A204.1 (cell line): ENCODE measurements around the gene FIBCD1.

Source experiments
- FAIRE-seq: peaks from 2 replicates; lab custom pipeline; 2012; peaks lifted over from hg19 to GRCh38; lab: Jason Lieb, UNC

The FIBCD1 gene

DNA sequence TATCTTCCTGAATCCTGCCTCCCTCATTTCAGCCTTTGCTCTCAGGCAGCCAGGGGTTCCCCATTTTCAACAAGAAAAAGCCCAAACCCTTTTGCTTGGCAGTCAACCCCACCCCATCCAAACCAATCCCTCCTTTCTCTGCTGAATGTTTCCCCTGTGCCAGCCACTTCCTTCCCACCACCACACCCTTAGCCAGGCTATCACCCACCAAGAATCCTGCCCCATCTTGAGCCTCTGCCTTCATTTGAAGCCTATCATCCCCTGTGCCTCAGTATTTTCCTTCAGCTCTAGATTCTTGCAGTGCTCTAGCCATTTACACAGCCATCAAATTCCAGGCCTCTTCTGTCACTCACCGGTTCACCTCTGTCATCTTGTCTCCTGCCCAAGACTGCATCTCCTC lies 15.3 kb upstream of the FIBCD1 start:
- no peak for FAIRE-seq

DNA sequence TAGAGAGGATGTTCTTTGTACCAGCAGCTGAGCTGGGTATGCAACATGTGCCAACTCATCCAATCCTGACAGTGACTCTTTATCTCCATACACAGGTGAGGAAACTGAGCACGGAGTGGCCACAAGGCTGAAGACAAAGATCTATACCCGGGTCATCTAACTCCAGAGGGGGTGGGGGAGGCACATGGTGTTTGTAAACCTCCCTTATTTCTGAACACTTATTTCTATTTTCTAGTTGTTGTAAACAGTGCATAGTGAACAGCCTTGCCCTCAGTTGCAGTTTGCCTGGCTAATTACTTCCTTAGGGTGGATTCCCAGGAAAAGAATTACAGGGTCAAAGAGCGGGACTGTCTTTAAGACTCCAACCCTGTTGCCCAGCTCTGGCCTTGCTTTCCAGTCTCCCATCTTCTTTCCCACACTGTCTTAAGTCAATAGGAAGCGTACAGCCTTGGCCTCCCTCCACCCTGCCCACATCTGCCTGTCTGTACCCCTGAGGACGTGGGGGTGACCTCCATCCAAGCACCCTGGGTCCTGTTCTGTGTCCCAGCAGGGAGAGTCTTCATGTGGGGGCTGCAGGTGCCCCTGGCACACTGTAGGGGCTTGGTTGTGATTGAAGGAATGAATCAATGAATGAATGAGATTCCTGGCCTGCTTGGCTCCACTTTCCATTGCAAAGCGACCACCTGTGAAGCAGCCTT lies 13.2 kb upstream of the FIBCD1 start:
- no peak for FAIRE-seq

DNA sequence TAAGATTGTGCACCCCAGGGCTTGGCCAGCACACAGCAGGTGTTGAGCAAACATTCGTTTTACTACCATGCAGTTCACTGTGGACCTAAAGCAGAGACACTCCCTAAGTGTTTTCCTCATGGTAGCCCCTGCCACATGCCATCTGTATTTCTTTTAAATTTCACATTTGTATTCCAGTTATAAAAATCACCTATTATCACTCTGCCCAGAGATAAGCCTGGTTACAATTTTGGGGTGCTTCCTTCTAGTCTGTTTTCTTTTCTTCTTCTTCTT lies 10.9 kb upstream of the FIBCD1 start:
- FAIRE-seq, result no peak

DNA sequence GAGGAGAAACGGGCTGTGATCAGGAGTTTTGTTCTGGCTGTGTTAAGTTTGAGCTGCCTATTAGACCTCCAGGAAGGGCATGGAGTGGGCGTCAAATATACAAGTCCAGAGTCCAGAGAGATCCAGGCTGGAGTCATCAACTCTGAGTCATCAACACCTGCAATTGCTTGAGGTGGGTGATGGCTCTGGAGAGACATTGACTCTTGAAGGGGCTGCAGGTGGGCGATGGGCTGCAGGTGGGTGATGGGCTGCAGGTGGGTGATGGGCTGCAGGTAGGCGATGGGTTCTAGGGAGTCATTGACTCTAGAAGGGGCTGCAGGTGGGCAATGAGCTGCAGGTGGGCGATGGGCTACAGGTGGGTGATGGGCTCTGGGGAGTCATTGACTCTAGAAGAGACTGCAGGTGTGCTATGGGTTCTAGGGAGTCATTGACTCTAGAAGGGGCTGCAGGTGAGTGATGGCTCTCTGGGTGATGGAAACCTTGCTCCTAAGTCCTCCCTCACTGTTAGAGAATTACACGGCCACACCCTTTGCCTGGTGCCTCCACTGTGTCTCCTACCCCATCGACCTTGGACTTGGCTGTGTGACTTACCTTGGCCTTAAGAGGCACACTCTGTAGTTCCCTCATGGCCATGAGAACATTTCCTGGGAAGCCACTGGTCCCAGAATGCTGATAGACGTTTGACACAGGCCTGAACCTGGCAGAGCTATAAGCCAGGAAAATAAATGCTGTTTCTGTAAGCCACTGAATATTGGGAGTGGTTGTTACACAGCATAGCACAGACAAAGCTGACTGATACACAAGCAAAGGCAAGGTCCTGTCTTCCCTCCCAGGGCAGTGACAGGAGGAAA lies 10.4 kb upstream of the FIBCD1 start:
- FAIRE-seq, result no peak

DNA sequence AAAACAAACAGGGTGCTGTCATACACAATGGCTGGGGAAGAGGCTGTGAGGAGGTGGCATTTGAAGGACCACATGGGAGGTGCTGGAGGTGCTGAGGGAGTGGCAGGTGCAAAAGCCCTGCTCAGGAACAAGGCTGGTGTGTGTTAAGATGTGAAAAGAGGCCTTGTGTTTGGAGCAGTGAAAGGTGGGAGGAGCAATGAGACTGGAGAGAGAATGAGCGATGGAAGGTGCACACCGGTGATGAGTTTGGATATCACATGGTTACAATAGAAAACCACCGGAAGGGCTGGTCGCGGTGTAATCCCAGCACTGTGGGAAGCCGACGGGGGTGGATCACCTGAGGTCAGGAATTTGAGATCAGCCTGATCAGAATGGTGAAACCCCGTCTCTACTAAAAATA lies 9.2 kb upstream of the FIBCD1 start:
- no peak for FAIRE-seq

DNA sequence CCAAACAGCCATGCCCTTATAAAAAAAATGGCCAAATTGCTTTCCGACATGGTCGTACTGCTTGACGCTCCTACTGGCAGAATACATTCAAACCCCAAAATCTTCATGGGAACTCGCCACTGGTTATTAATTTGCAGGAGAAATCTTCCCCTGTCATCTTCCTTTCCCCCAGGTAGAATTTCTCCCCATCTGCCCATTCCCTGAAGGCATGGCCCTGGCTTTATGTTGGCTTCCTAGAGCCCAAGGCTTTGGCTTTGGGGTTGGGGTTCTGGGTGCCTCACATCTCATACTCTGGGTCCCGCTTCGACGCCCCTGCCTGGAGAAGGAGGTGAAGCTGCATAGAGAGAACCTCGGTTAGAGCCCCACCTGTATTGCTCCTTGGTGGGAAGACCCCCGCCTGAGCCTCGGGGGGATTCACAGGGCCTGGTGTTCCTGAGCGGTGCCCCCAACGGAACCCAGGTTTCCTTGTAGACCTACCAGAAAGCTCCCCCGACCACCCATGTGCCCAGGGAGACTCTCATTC lies 8.6 kb upstream of the FIBCD1 start:
- no peak for FAIRE-seq

DNA sequence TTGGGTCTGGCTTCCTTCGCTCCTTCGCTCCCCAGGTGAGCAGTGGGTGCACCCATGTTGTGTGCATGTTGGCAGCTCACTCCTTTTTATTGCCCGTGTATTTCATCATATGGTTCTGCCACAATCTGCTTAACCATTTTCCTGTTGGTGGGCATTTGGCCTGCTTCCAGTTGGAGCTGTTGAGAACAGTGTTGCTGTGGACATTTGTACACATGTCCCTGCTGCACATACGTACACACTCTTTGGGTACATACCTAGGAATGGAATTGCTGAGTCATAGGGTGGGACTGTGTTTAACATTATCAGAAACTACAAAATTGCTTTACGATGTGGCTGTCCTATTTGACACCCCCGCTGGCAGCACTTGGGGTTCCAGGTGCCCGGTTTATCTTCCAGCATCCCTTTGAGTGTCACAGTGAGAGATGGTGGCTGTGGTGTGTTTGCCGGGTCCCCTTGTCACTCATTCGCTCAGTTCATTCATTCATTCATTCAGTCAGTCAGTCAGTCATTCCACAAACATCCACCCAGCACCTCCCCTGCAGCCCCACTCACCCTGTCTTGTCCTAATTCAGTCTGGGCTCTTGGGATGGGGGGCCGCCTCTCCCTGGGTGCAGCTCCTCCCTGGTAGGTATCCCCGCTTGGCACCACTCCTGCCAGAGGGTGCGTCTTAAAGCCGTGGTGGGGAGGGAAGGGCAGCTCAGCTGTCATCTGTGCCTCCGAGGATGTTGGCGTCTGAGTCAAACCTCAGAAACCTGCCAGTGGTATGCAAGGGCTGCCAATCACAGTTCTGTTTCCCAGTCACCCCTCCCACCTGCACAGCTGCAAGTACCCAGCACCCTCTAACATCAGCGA lies 7.9 kb upstream of the FIBCD1 start:
- no peak for FAIRE-seq

DNA sequence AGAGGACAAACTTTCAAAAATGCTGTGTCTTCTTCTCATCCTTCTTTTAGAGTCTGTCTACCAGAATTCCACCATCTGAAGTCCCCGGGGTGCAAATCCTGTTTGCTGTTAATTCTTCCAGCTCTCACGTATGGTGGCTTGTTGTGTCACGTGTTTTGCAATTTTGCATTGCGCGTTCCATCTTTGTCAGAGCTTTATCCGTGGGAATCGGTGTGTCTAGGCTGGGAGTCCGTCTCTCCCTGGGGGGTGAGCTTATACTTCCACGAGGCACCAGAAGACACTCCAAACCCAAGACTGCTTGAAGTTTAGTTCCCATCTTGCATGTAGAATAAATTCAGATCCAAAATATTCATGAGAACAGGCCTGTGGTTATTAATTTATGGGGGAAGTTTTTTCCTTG lies 6.1 kb upstream of the FIBCD1 start:
- FAIRE-seq, result no peak

DNA sequence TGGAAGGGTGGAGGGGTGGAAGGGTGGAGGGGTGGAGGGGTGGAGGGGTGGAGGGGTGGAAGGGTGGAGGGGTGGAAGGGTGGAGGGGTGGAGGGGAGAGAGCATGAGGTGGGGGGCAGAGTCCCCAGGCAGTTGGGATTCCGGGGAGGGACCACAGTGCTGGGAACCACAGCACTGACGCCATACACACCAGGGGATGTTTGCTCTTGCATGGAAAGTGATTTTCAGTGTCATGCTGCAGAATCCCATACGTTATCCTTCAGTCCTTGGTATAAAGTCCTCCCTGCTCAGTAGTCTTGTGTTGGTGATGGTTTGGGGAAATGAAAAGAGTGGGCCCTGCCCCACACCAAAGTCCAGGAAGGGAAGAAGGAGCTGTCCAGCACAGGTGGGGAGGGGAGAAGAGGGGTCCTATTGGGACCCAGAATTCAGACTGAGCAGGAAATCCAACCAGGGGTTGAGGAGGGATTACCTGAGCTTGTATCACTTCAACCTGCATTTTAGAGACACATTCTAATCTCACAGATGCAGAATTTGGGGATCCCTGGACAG lies 5.5 kb upstream of the FIBCD1 start:
- no peak for FAIRE-seq

DNA sequence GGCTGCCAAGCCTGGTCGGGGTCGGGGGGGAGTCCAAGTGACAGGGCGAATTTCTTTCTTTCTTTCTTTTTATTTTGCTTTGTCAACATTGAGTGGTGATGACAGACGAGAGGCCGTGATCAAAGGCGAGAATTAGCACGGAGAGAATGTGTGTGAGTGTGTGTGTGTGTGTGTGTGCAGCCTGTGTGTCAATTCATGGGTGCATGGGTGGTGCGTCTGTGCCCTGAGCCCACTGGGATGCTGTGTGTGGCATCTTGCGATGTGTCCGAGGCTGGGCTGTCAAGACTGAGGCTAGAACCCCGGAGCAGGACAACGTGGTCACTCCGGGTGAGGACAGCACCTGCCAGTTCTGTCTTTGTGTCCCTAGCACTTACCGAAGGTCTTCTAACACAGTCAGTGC lies 4.7 kb upstream of the FIBCD1 start:
- no peak for FAIRE-seq

DNA sequence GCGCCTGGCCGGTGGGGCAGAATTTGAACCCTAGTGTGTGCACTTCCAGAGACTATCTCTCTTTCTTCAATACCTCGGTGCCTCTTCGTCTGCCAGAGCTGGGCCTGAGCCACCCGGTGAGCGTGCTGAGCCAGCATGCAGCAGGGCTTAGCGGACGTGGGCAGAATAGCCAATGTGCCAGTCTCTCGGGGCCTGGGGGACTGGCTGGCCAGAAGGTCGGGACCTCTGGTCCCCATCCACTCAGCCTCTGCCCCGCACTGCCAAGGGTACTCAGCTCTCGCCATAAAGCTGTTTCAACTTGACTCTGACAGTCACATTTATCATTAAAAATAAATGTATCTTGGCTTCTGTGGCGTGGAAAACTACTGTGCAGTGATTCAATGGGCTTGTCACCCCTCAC lies 4.2 kb upstream of the FIBCD1 start:
- no peak for FAIRE-seq

DNA sequence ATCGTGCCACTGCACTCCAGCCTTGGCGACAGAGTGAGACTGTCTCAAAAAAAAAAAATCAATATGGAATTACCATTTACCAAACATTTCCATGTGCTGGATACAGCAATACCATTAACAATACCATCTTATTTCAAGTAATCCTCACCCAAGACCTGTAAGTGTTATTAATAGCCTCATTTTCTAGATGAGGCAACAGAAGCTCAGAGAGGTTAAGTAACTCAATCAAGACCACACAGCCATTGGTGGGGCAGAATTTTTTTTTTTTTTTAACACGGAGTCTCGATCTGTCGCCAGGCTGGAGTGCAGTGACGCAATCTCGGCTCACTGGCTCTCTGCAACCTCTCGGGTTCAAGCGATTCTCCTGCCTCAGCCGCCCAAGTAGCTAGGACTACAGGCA lies 3.6 kb upstream of the FIBCD1 start:
- no peak for FAIRE-seq

DNA sequence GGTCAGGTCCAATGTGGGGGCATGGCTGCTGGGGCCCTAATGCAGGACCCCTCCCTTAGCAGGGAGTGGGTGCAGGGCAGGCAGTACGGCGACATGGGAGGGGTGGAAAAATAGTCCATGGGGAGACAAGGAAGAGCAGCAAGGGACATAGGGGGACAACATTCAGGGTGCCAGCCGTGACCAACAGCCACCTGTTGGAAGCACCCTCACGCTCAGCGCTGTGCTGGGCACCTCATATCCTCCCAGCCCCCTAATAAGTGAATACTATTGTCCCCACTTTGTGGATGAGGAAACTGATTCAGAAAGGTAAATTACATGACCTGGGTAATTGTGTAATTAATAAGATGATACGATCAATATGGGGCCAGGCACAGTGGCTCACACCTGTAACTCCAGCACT lies 3.0 kb upstream of the FIBCD1 start:
- no peak for FAIRE-seq

DNA sequence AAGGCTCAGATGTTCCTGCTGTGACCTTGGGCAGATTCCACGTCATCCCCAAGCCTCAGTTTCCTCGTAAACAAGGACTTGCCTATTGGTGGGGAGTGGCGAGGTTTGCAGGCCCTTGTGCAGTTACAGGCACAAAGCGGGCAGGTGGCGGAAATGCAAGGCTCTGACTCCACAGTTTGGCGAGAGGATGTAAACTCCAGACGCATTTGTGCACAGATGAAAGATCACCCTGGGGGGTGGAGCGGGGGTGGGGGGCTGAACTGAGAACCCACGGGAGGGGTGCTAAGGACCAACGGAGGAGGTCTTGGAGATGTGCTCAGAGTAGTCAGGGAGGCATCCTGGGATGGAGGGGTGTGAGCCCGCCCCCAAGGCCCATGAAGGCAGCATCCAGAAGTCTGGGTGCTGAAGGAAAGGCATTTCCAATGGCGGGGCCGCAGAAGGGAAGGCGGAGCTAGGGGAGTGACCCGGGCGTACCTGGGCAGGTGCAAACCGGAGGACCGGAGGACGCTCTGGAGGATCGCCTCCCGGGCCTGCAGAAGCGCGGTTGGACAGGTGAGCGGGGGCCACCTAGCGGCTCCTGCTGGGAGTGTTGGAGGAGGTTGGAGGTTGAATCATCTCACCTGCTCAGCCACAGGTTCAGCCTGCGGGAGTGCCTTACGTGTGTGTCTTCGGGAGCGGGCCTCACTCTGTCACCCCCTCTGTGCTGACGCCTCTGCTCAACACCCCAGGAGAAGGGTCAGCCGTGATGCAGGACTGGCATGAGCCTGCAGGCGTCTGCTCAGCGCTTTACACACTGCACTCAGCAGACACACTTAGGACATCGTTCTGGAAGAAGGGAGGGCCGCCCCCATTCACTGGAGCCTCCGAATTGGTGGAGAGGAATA lies 1.9 kb upstream of the FIBCD1 start:
- no peak for FAIRE-seq

DNA sequence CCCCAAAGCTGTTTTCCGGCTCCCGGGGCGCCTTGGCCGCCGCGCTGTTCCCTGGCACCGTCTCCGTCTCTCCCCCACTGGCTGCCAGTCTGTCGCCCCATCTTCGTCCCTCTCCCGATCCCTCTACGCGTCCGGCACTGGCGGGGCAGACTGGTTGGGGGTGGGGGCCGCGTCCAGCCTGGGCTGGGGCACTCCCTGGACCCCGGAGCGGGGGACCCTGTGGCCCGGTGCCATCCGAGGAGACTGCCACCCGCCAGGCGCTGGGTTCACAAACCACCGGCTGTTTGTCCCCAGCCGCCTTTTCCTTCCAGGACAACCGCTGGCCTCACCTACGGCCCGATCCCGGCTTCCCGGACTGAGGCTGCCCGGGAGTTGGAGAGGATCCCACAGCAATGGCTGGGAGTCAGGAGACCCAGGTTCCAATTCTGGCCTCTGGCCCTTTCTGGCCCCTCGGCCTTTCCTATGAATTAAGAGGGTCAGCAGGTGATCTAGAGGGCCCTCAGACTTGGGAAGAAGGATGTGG lies 1.0 kb upstream of the FIBCD1 start:
- FAIRE-seq, result no peak

DNA sequence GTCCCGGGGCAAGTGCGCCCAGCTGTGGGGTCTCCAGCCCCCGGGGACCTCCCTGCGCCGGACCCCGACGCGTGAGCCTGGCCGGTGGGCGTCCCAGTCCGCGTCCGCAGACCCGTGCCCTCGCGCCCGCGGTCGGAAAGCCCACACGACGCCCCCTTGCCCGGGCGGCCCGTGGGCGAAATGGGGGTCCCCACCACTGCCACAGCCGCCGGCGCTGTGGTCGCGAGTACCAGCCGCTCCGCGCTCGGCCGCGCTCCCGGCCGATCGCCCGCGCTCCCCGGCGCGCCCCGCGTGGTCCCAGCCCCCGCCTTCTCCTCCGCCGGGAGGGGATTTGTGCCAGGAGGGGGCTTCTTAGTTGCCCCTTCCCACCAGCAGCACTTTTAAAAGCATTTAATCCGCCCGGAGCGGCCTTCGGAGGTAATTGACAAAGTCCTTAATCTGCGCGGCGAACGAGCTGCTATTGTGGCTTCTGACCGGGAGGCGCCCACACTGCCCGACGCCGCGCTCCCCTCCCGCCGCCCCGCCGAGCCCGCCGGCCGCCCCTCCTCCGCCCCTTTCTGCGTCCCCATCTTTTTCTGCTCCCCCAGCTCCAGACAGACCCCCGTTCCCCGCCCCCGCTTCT lies 469 bp upstream of the FIBCD1 start:
- no peak for FAIRE-seq

DNA sequence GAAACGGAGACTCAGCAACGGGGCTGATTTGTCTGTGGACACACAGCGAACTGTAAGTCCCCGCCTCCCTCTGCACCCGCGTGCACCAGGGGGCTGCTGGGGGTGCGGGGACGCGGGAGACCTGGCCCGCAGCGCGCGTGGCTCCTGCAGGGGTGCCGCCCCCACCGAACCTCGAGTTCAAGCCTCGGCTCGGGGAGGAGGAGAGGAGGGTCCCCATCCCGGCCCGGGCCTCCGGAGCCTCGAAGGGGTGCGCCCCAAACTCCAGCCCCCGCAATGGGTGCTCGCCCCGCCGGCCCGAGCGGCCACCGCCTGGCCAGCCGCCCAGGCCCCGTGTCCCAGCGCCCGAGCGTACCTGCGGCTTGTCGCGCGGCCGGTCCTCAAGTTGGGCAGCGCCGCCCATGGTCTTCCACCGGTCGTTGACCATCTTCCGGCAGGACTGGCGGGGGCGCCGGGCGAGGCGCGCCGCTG lies 829 bp downstream of the FIBCD1 start:
- FAIRE-seq, result no peak

DNA sequence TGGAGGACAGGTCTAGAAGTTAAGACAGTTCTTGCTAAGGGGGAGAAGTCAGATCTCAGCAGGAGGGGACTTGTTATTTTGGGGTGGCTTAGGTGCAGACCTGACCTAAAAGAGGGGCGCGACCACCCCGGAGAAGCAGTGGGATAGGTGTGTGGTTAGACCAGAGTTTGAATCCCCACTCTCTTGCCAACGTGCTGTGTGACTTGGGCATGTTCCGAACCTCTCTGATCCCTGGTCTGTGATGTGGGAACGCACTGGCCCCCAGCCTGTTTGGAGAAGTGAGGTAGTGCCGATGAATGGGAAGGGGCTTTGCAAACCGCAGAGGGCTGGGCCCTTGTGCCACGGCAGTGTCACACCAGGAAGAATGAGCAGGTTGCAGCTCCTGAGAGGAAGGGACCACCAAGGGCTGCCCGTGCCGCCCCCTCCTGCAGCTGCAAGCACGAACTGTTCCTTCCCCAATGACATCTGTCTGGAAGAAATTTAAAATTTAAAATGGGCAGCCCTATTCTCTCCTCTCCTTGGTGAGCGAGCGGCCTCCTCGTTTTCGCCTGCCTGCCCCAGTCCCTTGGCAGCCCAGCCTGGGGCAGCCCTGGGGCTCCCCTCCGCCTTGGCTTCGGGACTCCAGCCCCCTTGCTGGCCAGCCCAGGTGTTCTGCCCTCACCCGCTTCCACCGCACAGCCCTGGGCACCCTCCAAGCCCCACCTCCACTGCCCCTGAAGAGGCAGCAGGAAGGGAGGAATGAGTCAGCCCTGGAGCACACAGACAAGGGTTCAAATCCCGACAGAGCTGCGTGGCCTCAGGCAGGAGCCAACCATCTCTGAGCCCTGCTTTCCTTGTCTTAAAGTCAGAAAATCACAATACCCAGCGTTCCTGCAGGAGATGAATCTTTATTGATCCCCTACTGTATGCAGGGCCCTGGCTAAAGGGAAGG lies 1.6 kb downstream of the FIBCD1 start:
- no peak for FAIRE-seq

DNA sequence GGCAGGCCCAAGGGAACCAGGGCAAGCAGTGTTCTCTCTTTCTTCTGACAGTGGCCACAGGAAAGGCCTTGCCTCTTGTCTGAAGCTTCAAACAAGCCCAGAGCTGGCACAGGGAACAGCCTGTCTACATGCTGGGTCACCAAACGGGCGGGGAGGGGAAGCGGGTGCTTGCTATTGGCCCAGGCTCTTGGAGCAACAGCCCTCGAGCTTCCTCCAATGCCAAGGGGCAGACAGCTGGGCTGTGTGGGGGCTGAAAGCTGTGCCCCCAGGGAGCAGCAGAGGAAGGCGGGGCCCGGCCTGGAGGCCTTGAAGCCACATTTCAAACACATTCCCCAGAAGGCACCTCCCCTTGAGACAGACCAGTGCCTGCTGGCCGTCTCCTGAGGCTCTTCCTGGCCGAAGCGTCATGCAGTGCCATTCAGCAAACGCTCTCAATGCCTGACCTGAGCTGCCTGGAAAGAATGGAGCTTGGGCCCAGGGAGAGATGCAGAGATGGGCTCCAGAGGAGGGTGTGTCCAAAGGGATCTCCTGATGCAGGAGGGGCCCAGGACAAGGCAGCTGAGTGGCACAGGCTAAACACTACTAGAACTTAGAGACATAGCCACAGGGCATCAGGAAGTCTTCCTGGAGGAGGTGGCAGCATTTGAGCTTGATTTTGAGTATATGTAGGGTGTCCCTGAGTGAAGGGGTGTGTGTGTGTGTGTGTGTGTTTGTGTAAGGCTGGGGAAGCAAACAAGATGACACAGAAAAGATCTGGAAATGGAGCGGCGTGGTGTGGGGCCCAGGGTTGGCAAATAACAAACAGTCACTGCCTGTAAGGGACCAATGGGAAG lies 2.5 kb downstream of the FIBCD1 start:
- FAIRE-seq, result no peak
